Stimulated activated CD8-positive, alpha-beta memory T cell treated with anti-CD3 and anti-CD28 coated beads, Interleukin-7, amount 100 ng/mL, for 24 hours (primary cell): ENCODE measurements around the gene COX6A1.

Experiments
- DNase-seq: peaks from one replicate; pipeline ENCODE4 v3.0.0-alpha.2; 2020; ENCODE audit warnings: low read depth

COX6A1 gene

GRCh38 chr12:120437735-120438494 is at the start of gene COX6A1:
Gene COX6A1, plus strand, starts transcription at chr12:120438113. Its CDS starts 14 bp downstream, at chr12:120438127.
- peak; percentile 96 for DNase-seq

GRCh38 chr12:120388691-120389481 is 49.0 kb upstream of the COX6A1 start:
- no peak for DNase-seq

- no peak for DNase-seq
Observed at GRCh38 chr12:120390540-120391120, 47.3 kb upstream of the COX6A1 start.

DNA sequence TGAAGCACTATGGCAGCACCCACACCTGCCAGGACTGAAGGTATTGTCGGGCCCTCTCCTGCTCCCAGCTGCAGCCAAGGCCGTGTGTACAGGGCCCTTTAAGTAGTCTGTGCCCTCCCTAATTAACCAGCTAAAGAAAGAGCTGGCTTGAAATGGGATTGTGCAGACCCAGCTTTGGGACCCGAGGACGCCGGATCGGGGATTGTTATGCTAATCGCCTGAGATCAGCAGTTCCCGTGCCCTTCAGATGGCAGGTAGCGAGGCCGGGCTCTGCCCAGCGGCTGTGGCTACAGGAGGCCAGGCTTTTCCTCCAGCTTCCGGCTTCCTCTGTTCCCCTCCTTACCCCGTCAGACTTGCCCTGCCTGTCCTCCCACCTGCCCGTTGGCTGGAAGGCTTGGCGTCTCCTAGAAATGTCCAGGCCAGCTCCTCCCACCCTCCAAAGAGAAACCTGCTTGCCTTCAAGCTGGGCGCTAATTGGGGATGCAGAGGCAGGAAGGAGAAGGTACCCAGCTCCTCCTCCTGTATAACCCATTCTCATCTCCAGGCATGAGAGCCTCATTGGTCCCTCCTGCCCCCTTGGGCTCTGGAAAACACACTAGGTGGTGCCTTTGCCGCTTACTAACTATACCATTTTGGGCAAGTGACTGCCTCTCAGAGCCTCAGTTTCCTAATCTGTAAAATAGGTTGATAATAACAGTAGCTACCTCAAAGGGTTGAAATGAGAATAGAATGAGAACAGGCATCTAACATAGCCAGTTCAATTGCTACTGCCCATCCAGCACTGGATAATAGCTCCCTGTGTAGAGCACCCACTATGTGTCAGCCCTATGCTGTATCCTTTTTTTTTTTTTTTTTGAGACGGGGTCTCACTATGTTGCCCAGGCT is 43.2 kb upstream of the COX6A1 start:
- DNase-seq, result no peak

- no peak for DNase-seq
Observed at GRCh38 chr12:120397824-120398540, 39.9 kb upstream of the COX6A1 start.

DNA sequence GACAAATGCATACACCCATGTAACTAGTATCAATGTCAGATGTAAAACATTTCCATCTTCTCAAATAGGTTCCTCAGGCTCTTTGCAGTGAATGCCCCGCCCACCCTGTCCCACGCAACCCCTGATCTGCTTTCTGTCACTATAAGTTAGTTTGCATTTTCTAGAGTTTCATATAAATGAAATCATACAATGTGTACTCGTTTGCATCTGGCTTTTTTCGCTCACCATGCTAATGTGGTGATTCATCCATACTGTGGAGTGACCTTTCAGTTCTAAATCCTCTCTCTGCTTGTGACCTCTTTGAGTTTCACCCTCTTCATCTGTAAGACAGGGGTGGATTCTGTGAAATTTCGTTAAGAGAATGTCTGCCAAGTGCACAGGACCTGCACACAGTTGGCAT is 38.4 kb upstream of the COX6A1 start:
- DNase-seq, result no peak

DNA sequence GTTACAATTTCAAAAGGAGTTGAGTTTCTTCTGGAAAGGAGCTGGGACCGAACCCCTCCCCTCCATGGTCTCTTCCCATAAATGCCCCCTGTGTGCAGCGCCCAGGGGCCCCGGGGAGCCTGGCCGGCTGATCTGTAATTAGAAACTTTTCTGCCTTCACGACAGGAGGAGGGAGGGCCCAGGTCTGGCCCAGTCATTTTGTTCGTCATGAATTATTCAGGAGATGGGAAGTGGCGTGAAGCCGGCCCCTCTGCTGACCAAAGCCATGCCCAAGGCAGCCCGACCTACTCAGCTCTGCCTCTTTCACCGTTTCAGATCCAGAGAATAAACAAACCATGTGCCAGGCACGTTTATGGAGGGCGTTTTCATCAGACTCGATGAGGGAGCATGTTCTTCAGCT is 35.7 kb upstream of the COX6A1 start:
- no peak for DNase-seq

DNA sequence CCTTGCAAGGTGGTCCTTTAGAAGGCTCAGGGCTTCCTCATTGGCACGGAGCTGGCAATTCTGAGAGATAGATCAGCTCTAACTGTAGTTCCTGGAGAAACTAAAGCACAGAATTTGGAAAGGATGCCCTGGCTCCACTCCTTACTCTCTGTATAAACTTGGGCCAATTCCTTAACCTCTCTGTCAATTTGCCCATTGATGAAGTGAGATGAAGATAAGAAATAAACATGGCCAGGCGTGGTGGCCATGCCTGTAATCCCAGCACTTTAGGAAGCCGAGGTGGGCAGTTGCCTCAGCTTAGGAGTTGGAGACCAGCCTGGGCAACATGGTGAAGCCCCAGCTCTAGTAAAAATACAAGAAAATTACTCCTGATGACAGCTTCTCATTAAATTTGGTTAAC is 34.0 kb upstream of the COX6A1 start:
- no peak for DNase-seq

- no peak for DNase-seq
Observed at GRCh38 chr12:120404271-120404670, 33.6 kb upstream of the COX6A1 start.

DNA sequence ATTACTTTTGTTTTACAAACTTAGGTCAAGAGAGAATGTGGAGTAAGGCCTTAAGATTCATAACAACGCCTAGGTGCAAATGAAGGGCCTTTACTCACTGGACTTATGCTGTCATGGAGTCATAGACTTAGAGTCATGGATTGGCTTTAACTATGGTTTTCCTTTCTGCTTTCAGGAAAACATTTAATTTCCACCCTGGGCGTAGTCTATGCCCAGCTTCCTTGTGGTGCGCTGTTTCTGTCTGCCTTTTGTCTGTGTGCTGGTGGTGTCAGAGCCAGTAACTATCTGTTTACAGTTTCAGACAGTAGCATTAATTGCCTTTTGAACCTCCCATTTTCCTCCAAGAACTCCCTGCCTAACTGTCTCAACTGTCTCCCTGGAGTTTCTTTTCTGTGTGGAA is 31.8 kb upstream of the COX6A1 start:
- DNase-seq, result no peak

DNA sequence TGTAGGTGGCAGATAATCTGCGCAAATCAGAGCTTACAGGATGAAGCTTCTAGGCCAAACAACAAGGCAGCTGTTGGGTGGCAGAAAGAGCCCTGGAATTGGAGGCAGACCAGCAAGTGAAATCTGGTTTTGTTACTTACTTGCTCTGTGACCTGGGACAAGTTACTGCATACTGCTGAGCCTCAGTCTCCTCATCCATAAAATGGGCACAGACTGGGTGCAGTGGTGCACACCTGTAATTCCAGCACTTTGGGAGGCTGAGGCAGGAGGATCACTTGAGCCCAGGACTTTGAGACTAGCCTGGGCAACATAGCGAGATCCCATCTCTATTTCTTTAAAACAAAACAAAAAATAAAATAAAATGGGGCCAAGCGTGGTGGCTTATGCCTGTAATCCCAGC is 31.4 kb upstream of the COX6A1 start:
- no peak for DNase-seq

- DNase-seq, result no peak
Observed at GRCh38 chr12:120408771-120409170, 29.1 kb upstream of the COX6A1 start.

DNA sequence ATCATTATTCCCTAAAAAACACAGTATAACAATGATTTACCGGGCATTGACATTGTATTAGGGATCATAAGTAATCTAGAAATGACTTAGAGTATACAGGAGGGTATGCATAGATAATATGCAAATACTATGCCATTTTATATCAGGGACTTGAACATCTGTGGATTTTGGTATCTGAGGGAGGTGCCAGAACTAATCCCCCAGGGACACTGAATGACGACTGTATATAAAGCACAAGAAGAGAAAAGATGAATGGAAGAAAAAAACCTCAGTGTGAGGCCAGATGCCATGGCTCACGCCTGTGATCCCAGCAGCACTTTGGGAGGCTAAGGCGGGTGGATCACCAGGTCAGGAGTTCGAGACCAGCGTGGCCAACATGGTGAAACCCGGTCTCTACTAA is 25.5 kb upstream of the COX6A1 start:
- no peak for DNase-seq

DNA sequence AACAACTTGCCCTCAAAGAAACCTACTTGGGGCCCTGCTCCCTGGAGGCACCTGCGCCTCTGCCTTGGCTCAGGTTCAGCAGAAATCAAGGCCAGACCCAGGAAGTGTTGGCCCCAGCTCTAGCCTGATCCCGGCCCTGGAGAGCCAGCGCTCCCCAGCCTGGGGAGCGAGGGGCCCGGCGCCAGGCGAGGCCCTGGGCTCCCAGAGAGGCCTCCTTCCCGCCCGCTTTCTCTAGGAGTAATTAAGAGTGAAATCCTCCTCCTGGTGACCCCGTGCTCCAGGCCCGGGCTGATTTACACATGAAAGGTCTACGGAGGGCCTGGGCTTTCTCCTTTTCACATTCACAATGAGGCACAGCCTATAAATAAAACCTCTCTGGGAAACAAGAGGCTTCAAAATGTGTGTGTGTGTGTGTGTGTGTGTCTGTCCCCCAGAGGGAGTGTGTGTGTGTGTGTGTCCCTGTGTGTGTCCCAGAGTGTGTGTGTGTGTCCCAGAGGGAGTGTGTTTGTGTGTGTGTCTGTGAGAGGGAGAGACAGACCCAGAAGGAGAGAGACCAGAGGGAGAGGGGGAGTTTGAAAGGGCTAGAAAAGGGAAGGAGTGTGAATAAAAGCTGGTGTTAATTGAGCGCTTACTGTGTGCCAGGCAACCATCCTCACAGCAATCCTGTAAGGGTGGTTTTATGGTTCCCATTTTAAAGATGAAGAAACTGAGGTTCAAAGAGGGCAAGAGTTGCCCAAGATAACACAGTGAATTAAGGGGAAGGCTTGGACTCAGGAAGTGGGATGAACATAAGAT is 23.8 kb upstream of the COX6A1 start:
- DNase-seq, result no peak

DNA sequence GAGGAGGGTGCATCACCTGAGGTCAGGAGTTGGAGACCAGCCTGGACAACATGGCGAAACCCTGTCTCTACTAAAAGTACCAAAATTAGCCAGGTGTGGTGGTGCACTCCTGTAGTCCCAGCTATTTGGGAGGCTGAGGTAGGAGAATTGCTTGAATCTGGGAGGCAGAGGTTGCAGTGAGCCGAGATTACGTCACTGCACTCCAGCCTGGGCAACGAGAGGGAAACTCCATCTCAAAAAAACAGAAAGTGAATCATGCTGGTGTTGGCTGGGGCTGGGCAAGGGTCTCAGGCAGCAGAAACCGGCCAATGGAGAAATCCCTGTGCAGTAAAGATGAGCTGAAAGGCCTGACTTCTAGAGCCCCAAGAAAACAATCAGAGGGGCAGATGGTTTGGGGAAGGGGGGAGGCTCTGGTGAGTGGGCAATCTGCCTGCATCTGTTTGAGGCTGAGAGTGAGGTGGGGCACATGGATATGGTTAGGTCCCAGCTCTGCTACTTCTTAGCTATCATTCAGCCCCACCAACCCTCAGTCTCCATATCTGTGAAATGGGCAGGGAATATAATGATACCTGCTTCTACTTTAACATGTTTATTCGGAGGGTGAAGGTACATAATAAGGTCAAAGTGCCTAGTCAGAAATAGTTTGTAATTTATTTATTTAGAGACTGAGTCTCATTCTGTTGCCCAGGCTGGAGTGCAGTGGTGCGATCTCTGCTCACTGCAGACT is 21.3 kb upstream of the COX6A1 start:
- DNase-seq, result no peak

DNA sequence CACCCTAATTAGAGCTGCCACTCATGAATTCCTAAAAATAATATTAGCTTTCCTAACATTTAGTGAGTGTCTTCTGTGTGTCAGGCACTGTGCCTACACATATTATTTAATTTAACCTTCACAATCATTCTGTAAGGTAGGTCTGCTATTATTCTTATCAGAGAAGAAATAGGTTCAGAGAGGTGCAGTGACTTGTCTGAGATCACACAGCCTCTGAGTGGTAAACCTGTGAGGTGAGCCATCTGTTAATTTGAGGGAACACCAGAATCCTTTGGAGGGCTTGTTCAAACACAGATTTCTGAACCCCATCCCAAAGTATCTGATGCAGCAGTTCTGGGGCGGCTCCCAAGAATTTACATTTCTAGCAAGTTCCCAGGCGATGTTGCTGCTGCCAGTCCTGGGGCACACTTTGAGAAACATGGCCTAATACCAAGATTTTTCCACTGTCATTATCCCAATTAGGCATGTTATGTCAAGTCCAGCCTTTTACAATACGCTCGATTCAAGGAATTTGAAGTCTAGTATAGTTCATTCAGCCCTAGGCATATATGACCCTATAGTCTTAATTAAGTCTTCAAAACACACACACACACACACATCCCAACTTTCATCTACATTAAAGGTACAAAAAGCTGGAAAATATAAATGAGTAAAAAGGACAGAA is 19.9 kb upstream of the COX6A1 start:
- DNase-seq, result no peak

- DNase-seq, result no peak
Observed at GRCh38 chr12:120421701-120422100, 16.2 kb upstream of the COX6A1 start.

- no peak for DNase-seq
Observed at GRCh38 chr12:120422892-120423456, 14.9 kb upstream of the COX6A1 start.

DNA sequence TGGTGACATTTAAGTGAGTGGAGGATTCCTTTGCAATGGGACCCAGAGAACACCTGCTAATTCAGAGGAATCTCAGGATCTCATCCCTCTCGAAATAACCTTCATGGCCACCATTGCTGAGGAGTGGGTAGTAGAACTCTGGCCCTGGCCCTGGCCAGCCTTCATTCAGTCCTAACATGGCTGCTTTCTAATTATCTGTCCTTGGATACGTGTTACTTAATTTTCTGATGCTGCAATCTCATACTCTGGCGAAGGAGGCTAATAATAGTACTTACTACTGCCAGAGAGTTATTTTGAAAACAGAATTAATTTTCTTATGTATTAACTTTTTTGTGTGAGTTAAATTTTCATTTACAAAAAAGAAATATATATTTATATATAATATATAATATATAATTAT is 12.1 kb upstream of the COX6A1 start:
- no peak for DNase-seq
